ENCODE data around the gene MGAT4A.

MGAT4A gene

GRCh38 chr2:98608116-98608961 lies 122.6 kb downstream of the MGAT4A start, which contains the start of the genes COA5 and UNC50:
Gene COA5 (minus strand): TSS chr2:98608512. CDS start chr2:98608405, 107 bp downstream.
Gene UNC50 (plus strand): TSS chr2:98608589. CDS start chr2:98609760, 1,171 bp downstream.
- peak within 1 kb of the TSS; percentile 77 for H2AFZ ChIP-seq (ENCODE audit: low read length)
- no peaks in the 10 kb centered on the region; the same call in 1 of the 2 replicates for H3K36me3 ChIP-seq (replicated peaks; ENCODE audit: insufficient read depth, low read length)
- peaks cover 10% of the 10 kb centered on the region for H3F3A ChIP-seq (ENCODE audit: insufficient read depth, low read length)
- peaks cover 50% of the 10 kb centered on the region for H3K79me2 ChIP-seq (ENCODE audit: low read length)
- DNase-seq, result peak; percentile 93
- peak within 1 kb of the TSS; percentile 76 for H3K27ac ChIP-seq (ENCODE audit: low read length)
- no peaks in the 10 kb centered on the region for H4K20me1 ChIP-seq (ENCODE audit: insufficient read depth, low read length)
- TF ChIP-seq EZH2 (optimal IDR thresholded peaks at IDR 0.05; ENCODE audit: low read depth, low read length), result no peak
- no peak for TF ChIP-seq CTCF (IDR thresholded peaks at IDR 0.05; ENCODE audit: low read length)
- TF ChIP-seq EZH2phosphoT487 (IDR thresholded peaks at IDR 0.05; ENCODE audit: low read length), result no peak
- H3K4me1 ChIP-seq (ENCODE audit: low read length), result peaks cover 13% of the 10 kb centered on the region
- peak within 1 kb of the TSS; percentile 85 for H3K4me2 ChIP-seq (ENCODE audit: low read depth, low read length)
- no peaks in the 10 kb centered on the region for H3K27me3 ChIP-seq (replicated peaks; ENCODE audit: insufficient read depth, low read length)
- H3K9me2 ChIP-seq (replicated peaks; ENCODE audit: insufficient read depth, low read length), result no peaks in the 10 kb centered on the region
- peak within 1 kb of the TSS; percentile 98 for H3K4me3 ChIP-seq (ENCODE audit: low read length)
- no peaks in the 10 kb centered on the region for H3K9me3 ChIP-seq (replicated peaks; ENCODE audit: insufficient read depth, low read length)
- peak within 1 kb of the TSS; percentile 97 for H3K9ac ChIP-seq (ENCODE audit: low read length)

GRCh38 chr2:98607741-98608115 lies 123.2 kb downstream of the MGAT4A start:
- Histone ChIP-seq H3K36me3 (replicated peaks; ENCODE audit: insufficient read depth, low read length) (no peaks in the 10 kb centered on the region; the same call in 1 of the 2 replicates), H3K27me3 (replicated peaks; ENCODE audit: insufficient read depth, low read length) (no peaks in the 10 kb centered on the region), H3K9me2 (replicated peaks; ENCODE audit: insufficient read depth, low read length) (no peaks in the 10 kb centered on the region), H3K79me2 (ENCODE audit: low read length) (peaks cover 50% of the 10 kb centered on the region), H2AFZ (ENCODE audit: low read length) (peak overlapping the region; percentile 77), H3F3A (ENCODE audit: insufficient read depth, low read length) (peaks cover 11% of the 10 kb centered on the region), H3K27ac (ENCODE audit: low read length) (peak overlapping the region; percentile 76; the same call in 1 of the 2 replicates), H3K4me2 (ENCODE audit: low read depth, low read length) (peak overlapping the region; percentile 85), H3K4me1 (ENCODE audit: low read length) (peaks cover 13% of the 10 kb centered on the region), H4K20me1 (ENCODE audit: insufficient read depth, low read length) (no peaks in the 10 kb centered on the region), H3K4me3 (ENCODE audit: low read length) (peak overlapping the region; percentile 98), H3K9ac (ENCODE audit: low read length) (peak overlapping the region; percentile 97), H3K9me3 (replicated peaks; ENCODE audit: insufficient read depth, low read length) (no peaks in the 10 kb centered on the region)
- DNase-seq, result no peak
- TF ChIP-seq EZH2 (optimal IDR thresholded peaks at IDR 0.05; ENCODE audit: low read depth, low read length) (no peak), CTCF (IDR thresholded peaks at IDR 0.05; ENCODE audit: low read length) (no peak), EZH2phosphoT487 (IDR thresholded peaks at IDR 0.05; ENCODE audit: low read length) (no peak)

GRCh38 chr2:98607104-98607503 lies 123.8 kb downstream of the MGAT4A start:
- H3K9ac ChIP-seq (ENCODE audit: low read length), result peak overlapping the region; percentile 97; the same call in 1 of the 2 replicates
- H3K9me3 ChIP-seq (replicated peaks; ENCODE audit: insufficient read depth, low read length), result no peaks in the 10 kb centered on the region
- H3K36me3 ChIP-seq (replicated peaks; ENCODE audit: insufficient read depth, low read length), result no peaks in the 10 kb centered on the region
- peaks cover 11% of the 10 kb centered on the region for H3F3A ChIP-seq (ENCODE audit: insufficient read depth, low read length)
- H3K79me2 ChIP-seq (ENCODE audit: low read length), result peaks cover 50% of the 10 kb centered on the region
- H3K27ac ChIP-seq (ENCODE audit: low read length), result no peak overlapping the region
- no peak overlapping the region for H2AFZ ChIP-seq (ENCODE audit: low read length)
- no peaks in the 10 kb centered on the region for H4K20me1 ChIP-seq (ENCODE audit: insufficient read depth, low read length)
- TF ChIP-seq EZH2 (optimal IDR thresholded peaks at IDR 0.05; ENCODE audit: low read depth, low read length) (no peak), CTCF (IDR thresholded peaks at IDR 0.05; ENCODE audit: low read length) (no peak), EZH2phosphoT487 (IDR thresholded peaks at IDR 0.05; ENCODE audit: low read length) (no peak)
- peak overlapping the region; percentile 85 for H3K4me2 ChIP-seq (ENCODE audit: low read depth, low read length)
- DNase-seq, result no peak
- H3K9me2 ChIP-seq (replicated peaks; ENCODE audit: insufficient read depth, low read length), result no peaks in the 10 kb centered on the region
- no peaks in the 10 kb centered on the region for H3K27me3 ChIP-seq (replicated peaks; ENCODE audit: insufficient read depth, low read length)
- H3K4me3 ChIP-seq (ENCODE audit: low read length), result peak overlapping the region; percentile 98; the same call in 1 of the 2 replicates
- H3K4me1 ChIP-seq (ENCODE audit: low read length), result peaks cover 13% of the 10 kb centered on the region

Data from MM.1S (cell line).